CD4-positive, alpha-beta T cell treated with Interleukin-15 for 1 hour (primary cell): ENCODE measurements around the gene NEK4.
"Not testable (repeated sequence)": the region's sequence is repeated elsewhere in the genome, so short reads cannot be mapped to it uniquely, and the experiment has no call there.

Experiments
- DNase-seq: peaks from one replicate; pipeline ENCODE4 v3.0.0-alpha.2; 2020

NEK4 gene

GRCh38 chr3:52730681-52731080 is 40.1 kb downstream of the NEK4 start:
- DNase-seq, result no peak

GRCh38 chr3:52728753-52729152 is 42.0 kb downstream of the NEK4 start:
- DNase-seq, result not testable (repeated sequence)

- DNase-seq, result no peak
Measured at GRCh38 chr3:52724511-52724910, 46.2 kb downstream of the NEK4 start.

GRCh38 chr3:52723935-52724334 is 46.8 kb downstream of the NEK4 start:
- no peak for DNase-seq

GRCh38 chr3:52722491-52722890 is 48.2 kb downstream of the NEK4 start:
- DNase-seq, result no peak

- DNase-seq, result no peak
Measured at GRCh38 chr3:52721730-52722008, 49.1 kb downstream of the NEK4 start.

GRCh38 chr3:52721002-52721729 is 49.6 kb downstream of the NEK4 start:
- DNase-seq, result peak; percentile 27

GRCh38 chr3:52719618-52720017 is 51.1 kb downstream of the NEK4 start:
- no peak for DNase-seq

GRCh38 chr3:52715714-52716305 is 54.9 kb downstream of the NEK4 start:
- no peak for DNase-seq

GRCh38 chr3:52714335-52715302 is 56.1 kb downstream of the NEK4 start:
- DNase-seq, result no peak

- DNase-seq, result no peak
Measured at GRCh38 chr3:52712291-52713212, 58.2 kb downstream of the NEK4 start.

GRCh38 chr3:52710512-52710911 is 60.2 kb downstream of the NEK4 start:
- no peak for DNase-seq

GRCh38 chr3:52707585-52707984 is 63.2 kb downstream of the NEK4 start:
- no peak for DNase-seq

- DNase-seq, result peak; percentile 85
Measured at GRCh38 chr3:52705688-52706686, 64.8 kb downstream of the NEK4 start, which contains the start of the genes GLT8D1 and SPCS1. GLT8D1 (minus strand) TSS chr3:52705791; CDS start chr3:52700460, 5,331 bp downstream. SPCS1 (plus strand) TSS chr3:52706106; CDS start chr3:52706247, 141 bp downstream.

GRCh38 chr3:52705438-52705687 is 65.4 kb downstream of the NEK4 start:
- DNase-seq, result no peak

- DNase-seq, result no peak
Measured at GRCh38 chr3:52704611-52705437, 65.9 kb downstream of the NEK4 start.

- DNase-seq, result no peak
Measured at GRCh38 chr3:52703341-52703740, 67.4 kb downstream of the NEK4 start.

- DNase-seq, result no peak
Measured at GRCh38 chr3:52697632-52697965, 73.1 kb downstream of the NEK4 start.

GRCh38 chr3:52696830-52697631 is 73.7 kb downstream of the NEK4 start:
- DNase-seq, result no peak
